Transverse colon (tissue), 4 donors: ENCODE results near the gene KCTD18.

ENCODE experiments used
- CTCF ChIP-seq, 5 experiments: fragments of 200-600 bp in 3 of 5; fragments of 450-650 bp in 2 of 5; sonication (generic) in 3 of 5; IDR thresholded peaks; 1 replicate in 2 of 5; 2 replicates in 3 of 5; pipeline ENCODE4 v1.5.1; 2016 to 2017; ENCODE audit warnings: antibody characterized with exemption in 5 of 5, inconsistent platforms in 3 of 5, mild to moderate bottlenecking in 2 of 5, moderate library complexity in 1 of 5
- POLR2AphosphoS5 ChIP-seq, 3 donors: sonication (generic); formaldehyde crosslinking; IDR thresholded peaks; one replicate each; pipeline ENCODE4 v1.6.1; 2016; ENCODE audit warnings: antibody characterized with exemption in 3 of 3

DNA sequence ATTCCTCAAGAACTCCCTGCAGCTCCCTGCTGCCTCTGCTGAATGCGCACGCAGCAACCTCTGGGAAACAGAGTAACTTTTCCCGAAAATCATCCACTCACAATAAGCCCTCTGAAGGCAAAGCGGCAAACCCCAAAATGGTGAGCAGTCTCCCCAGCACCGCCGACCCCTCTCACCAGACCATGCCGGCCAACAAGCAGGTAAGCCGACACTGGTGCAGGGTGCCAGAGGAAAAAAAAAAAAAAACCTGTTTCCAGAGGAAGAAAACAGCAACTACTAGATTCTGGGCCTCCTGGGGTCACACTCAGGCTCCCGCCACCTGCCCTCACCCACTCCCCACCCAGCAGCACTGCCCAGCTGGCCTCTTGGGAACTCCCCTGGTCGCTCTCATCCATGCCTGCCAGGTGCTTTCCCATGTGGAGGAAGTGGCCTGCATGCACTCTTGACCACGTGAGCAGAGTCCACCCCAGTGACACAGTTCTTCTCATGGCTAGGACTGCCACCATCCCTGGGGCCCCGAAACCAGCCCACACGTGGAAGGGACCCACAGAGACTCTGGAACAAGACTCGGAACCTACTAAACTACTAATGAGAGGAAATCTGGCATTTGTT lies 36.9 kb downstream of the KCTD18 start:
- TF ChIP-seq CTCF (IDR thresholded peaks at IDR 0.05) (no peak), POLR2AphosphoS5 (IDR thresholded peaks at IDR 0.05) (no peak)
